Measurements from ENCODE around the gene TRABD. TPM values are rescaled to one million over a fixed set of nuclear protein-coding genes. Genes with fewer than 3 reads are reported as not detected.

The TRABD gene
- total RNA-seq, 1 donor from 2014 or later: 16.2 TPM

GRCh38 chr22:50217543-50218152 lies 31.9 kb downstream of the TRABD start:
- DNase-seq (ENCODE audit: low read depth in 2 of 2): no peak

- DNase-seq (ENCODE audit: low read depth in 2 of 2): no peak
These were observed 32.7 kb downstream of the TRABD start for GRCh38 chr22:50218153-50218995.

GRCh38 chr22:50218996-50219727 lies 33.4 kb downstream of the TRABD start:
- DNase-seq (ENCODE audit: low read depth in 2 of 2): peak; percentile 74 to 78

GRCh38 chr22:50219800-50220602 lies 34.3 kb downstream of the TRABD start:
- no peak for DNase-seq (ENCODE audit: low read depth in 2 of 2)

GRCh38 chr22:50220603-50221409 lies 35.1 kb downstream of the TRABD start:
- no peak for DNase-seq (ENCODE audit: low read depth in 2 of 2)

GRCh38 chr22:50221410-50222300 lies 35.9 kb downstream of the TRABD start:
- DNase-seq (ENCODE audit: low read depth in 2 of 2): no peak

GRCh38 chr22:50222508-50222907 lies 36.8 kb downstream of the TRABD start:
- no peak for DNase-seq (ENCODE audit: low read depth in 2 of 2)

- no peak for DNase-seq (ENCODE audit: low read depth in 2 of 2)
These were observed 38.4 kb downstream of the TRABD start for GRCh38 chr22:50224071-50224470.

- no peak for DNase-seq (ENCODE audit: low read depth in 2 of 2)
These were observed 39.7 kb downstream of the TRABD start for GRCh38 chr22:50225200-50225969.

- no peak for DNase-seq (ENCODE audit: low read depth in 2 of 2)
These were observed 40.6 kb downstream of the TRABD start for GRCh38 chr22:50226063-50226874.

GRCh38 chr22:50226875-50227165 lies 41.1 kb downstream of the TRABD start:
- no peak for DNase-seq (ENCODE audit: low read depth in 2 of 2)

- DNase-seq (ENCODE audit: low read depth in 2 of 2): no peak
These were observed 42.0 kb downstream of the TRABD start for GRCh38 chr22:50227579-50228215.

- DNase-seq (ENCODE audit: low read depth in 2 of 2): no peak
These were observed 42.7 kb downstream of the TRABD start for GRCh38 chr22:50228366-50228765.

- DNase-seq (ENCODE audit: low read depth in 2 of 2): no peak
These were observed 43.7 kb downstream of the TRABD start for GRCh38 chr22:50229370-50229769.

- DNase-seq (ENCODE audit: low read depth in 2 of 2): no peak
These were observed 46.9 kb downstream of the TRABD start for GRCh38 chr22:50232481-50233151.

- no peak for DNase-seq (ENCODE audit: low read depth in 2 of 2)
These were observed 47.5 kb downstream of the TRABD start for GRCh38 chr22:50233223-50233622.

- peak in 1 of 2 donors; percentile 39 for DNase-seq (ENCODE audit: low read depth in 2 of 2)
These were observed 51.2 kb downstream of the TRABD start for GRCh38 chr22:50236731-50237409.

Measured in dermis microvascular lymphatic vessel endothelial cell (primary cell).